CD4-positive, alpha-beta T cell treated with Interleukin-15 for 4 hours (primary cell): ENCODE results near the gene CHRD.
"Not testable (repeated sequence)": the region's sequence is repeated elsewhere in the genome, so short reads cannot be mapped to it uniquely, and the experiment has no call there.

Experiments used
- DNase-seq: peaks from one replicate; pipeline ENCODE4 v3.0.0-alpha.2; 2020; ENCODE audit warnings: low spot score

The CHRD gene

DNA sequence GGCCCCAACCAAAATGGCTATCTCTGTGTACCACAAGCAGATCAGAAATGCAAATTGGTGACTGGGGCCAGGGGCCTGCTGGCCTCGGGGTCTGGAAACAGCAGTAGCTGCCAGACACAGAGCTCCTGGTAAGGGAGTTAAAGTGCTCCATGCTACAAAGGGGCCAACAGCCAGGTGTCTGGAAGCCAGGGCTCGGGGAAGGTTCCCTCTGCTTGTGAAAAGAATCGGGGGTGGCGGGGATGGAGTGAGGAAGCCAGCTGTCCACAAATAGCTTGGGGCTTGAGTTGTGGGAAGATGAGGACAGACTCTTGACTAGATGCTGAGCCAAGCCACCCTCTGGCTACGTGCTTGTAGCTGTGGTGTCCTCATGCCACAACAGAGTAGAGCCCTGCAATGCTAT lies 39.3 kb downstream of the CHRD start:
- no peak for DNase-seq

DNA sequence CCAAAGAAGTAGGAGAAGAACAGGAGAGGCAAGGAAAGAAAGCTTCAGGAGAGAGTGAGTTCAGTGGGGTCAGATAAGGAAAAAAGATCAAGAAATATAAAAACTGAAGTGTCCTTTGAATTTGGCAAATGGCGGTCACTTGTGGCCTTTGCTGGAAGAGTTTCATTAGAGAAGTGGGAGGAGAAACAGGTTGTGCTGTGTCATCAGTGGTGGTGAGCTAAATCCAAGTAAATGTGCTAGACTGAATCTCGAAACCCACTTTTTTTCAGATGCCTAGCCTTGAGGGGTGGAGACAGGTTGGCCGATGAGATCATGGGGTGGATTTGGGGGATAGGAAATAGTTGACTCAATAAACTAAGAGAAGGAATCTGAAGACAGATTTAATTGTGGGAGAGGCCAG lies 43.7 kb downstream of the CHRD start:
- no peak for DNase-seq

DNA sequence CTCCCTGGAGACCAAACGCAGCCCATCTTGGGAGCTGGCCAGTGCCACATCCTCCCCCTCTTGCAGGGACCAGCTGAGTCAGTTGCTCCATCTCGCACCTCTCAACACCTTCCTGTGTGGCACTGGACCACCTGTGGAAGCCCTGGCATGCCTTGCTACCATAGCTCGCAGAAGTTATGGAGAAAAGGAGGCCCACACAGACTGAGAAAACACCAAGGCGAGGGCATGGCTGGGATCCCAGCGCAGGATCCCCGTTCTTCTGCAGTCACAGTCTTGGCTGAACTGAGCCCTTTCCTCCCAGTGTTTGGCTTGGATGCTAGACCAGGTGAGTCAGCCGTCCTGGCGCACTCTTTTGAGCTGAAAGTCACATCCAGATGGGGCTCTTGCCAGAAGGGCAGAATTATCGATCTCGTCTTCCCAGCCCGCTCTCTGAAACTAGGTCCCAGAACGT lies 46.9 kb downstream of the CHRD start:
- DNase-seq = no peak

DNA sequence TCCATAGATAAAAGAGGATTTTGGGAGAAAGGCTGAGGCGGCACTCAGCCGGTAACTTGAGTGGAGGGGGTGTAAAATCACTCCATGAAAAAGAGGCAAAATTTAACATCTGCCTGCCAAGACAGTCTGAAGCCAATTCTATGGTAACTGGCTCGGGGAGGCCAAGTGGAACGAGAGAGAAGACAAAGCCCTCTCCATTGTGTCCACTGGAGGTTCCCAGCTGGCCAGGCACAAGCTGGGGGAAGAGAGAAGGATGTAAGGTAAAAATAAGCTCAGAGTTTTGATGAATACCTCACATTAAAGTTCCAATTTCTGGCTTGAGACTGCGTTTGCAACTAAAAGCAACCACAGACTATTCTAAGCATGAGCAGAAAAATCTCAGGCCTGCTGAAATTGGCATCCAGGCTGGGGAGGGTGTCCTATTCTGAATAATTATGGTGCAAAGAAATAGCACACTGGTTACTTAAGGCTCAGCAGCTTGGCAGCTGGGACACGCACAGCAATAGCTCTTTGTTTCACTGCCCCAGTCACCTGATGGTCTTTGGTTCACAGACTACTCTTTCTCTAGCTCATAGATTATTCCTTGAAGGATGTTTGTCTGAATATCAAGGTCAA lies 48.8 kb downstream of the CHRD start:
- no peak for DNase-seq

DNA sequence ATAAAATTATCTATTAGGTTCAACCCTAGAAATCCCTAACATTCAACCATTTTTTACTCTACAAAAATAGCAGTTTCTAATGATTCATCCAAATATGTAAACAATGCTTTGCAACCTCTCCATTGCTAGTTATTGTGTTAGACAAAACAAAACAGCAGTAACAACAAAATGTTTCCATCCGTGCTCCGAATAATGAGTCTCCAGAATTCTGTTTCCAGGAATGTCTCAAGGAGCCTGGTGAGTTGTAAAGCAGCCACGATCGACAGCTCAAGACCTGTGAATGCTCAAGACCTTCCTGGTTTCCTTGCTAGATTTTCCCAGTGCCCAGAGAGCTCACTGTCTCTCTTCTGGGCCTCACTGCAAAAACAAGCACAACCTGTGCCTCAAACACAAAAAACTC lies 49.9 kb downstream of the CHRD start:
- DNase-seq = no peak

DNA sequence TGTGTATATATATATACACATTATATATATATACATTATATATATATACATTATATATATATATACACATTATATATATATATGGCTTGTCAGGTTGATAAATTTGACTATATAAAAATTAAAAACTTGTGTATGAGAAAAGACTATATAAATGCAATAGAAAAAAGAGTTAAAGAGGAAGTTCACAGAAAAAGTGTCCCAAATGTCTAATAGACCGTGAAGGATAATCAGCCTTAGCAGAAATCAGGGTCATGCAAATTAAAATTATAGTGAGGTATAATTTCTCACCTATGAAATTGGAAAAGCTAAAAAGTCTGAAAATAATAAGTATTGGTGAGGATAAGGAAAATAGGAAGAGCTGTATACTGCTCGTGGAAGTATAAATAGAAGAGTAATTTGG lies 51.1 kb downstream of the CHRD start:
- DNase-seq = no peak

DNA sequence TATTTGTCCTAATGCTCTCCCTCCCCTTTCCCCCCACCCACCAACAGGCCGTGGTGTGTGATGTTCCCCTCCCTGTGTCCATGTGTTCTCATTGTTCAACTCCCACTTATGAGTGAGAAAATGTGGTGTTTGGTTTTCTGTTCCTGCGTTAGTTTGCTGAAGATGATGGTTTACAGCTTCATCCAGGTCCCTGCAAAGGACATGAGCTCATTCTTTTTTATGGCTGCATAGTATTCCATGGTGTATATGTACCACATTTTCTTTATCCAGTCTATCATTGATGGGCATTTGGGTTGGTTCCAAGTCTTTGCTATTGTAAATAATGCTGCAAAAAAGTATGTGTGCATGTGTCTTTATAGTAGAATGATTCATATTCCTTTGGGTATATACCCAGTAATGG lies 53.3 kb downstream of the CHRD start:
- DNase-seq = not testable (repeated sequence)

DNA sequence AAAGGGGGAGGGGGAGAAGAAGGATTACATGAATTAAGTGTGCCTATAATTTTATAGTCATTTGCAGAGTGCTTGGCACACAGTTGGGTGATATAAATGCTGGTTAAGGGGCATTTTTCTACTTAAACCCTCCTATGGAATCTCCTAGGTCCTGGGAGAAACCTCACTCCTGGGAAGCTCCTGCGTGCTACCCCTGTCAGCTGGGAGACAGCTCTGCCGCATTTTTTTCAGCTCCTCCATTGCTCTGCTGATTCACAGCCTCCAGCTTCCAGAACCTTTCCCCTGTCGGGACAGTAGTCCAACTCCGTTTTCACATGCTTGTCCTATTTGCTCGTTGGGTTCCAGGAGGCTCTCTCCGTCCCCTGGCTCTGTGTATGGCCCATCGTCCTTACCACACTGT lies 59.2 kb downstream of the CHRD start:
- no peak for DNase-seq
